ENCODE results near the gene SNIP1.
"Not testable (repeated sequence)": the region's sequence is repeated elsewhere in the genome, so short reads cannot be mapped to it uniquely, and the experiment has no call there.

SNIP1 gene, protein sequence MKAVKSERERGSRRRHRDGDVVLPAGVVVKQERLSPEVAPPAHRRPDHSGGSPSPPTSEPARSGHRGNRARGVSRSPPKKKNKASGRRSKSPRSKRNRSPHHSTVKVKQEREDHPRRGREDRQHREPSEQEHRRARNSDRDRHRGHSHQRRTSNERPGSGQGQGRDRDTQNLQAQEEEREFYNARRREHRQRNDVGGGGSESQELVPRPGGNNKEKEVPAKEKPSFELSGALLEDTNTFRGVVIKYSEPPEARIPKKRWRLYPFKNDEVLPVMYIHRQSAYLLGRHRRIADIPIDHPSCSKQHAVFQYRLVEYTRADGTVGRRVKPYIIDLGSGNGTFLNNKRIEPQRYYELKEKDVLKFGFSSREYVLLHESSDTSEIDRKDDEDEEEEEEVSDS

DNA sequence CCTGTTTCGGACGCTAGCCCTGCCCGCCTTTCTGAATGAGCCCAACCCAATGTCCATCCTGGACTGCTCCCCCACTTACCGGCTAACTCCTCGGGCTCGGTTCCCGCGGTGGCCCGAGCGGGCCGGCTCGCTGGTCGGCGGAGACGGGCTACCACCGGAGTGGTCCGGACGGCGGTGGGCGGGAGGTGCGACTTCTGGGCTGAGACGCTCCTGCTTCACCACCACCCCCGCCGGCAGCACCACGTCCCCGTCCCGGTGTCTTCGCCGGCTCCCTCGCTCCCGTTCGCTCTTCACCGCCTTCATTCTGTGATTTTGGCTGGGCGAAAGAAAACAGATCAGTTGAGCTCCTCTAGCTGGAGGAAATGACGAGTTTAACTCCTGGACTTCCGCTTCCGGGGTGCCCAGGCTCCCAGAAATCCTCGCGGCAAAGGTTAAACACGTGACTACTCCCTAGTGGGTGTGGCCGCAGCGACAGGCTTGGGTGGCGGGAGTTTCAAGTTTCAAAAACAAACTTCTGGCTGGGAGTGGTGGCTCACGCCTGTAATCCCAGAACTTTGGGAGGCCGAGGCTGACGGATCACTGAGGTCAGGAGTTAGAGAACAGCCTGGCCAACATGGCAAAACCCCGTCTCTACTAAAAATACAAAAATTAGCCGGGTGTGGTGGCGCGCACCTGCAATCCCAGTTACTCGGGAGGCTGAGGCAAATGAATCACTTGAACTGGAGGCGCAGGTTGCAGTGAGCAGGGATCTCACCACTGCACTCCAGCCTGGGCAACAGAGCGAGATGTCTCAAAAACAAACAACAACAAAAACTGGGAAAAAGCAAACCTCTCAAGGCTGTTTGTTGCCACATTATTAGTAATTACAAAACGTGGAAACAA lies at the start of gene SNIP1:
TSS of gene SNIP1 (minus strand) at position 367 of the 882 bp plus-strand sequence. CDS start at position 303, 64 bp downstream.
- peak; percentile 94 for DNase-seq

DNA sequence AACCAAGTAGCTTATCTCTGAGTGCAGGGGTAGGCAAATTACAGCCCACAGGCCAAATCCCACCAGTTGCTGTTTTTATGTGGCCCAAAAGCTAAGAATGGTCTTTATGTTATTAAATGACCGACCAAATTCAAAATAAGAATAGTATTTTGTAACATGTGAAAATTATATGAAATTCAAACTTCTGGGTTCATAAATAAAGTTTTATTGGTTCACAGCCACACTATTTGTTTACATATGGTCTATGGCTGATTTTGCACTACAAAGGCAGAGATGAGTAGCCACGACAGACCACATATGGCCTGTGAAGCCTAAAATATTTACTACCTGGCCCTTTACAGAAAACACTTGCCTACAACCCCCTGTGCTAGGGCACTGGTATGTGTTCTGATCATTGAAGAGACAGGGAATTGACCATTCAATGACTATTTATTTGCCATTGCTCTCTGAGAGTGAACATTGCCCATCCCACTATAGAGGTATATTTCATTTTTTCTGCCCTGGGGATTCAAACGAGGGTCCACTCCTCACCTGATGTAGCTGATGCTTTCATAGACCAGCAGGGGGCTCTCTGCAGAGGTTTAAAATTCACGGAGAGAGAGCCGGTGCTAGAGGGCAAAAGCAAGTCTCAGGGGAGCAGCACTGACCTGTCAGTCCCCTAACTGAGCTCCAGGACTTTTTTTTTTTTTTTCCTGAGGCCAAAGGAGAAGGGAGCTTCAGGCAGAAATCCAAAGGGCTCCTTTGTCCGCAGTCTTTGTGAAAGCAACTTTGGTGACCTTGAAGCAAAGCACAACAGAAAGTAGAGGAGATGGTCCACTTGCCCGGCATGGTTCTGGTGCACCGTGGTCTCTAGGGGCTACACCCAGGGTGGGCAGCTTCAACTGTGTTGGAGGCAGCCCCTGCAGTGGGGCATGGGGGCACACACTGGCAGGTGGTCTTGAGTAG lies 48.9 kb upstream of the SNIP1 start:
- DNase-seq: peak; percentile 48

DNA sequence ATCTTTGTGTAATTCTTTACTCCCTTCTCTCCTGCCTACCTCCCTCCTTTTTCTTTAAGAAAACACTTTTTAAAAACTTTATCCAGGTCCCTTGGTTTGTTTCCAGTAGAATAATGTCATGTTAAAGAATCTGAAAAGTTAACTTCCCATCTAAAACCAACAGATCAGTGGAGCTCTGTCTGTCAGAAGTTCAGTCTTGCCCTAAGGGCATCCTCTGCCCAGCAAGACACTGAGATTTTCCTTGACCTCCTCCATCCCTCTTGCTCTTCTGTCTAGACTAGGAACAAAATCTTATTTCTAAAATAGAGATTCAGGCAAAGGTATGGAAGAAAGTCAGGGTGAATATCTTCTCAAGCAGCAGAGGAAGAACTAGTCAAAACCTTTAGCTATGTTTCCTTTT lies 47.3 kb upstream of the SNIP1 start:
- DNase-seq: no peak

DNA sequence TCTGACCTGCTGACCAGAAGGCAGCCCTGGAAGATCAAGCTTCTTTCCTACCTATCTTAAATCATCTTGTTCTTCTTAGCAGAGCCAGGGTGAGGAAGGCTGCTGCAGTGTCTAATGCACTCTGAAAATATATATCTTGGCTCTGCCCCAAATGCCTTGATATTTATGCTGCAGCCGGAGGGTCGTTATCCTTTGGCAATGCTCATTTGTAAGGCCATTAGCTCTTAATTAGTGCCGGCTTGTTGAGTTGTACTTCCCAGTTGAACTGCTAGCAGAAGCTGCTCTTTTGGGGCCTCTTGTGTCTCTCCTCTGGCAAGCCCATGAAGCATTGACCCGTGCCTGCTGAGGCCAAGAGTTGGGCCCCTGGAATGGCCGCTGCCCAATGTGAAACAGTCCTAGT lies 45.8 kb upstream of the SNIP1 start:
- DNase-seq: no peak

DNA sequence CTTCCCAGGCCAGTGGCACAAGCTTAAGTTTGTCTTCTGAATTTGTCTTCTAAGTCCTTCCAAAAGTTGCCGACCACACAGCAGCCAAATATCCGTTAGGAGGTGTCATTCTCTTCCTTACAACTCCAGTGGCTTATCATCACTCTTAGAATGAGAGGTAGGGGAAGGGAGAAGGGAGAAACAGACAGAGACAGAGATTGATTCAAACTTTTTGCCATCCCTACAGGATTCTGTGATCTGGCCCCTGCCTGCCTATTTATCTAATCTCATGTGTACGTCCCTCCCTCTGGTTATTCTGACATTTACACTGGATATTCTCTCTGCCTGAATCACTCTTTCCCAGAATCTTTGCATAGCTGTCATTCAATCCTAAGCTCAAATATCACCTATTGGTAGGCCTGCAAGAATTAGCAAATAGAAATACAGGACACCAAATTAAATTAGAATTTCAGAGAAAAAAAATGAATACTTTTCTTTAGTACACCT lies 42.1 kb upstream of the SNIP1 start:
- no peak for DNase-seq

DNA sequence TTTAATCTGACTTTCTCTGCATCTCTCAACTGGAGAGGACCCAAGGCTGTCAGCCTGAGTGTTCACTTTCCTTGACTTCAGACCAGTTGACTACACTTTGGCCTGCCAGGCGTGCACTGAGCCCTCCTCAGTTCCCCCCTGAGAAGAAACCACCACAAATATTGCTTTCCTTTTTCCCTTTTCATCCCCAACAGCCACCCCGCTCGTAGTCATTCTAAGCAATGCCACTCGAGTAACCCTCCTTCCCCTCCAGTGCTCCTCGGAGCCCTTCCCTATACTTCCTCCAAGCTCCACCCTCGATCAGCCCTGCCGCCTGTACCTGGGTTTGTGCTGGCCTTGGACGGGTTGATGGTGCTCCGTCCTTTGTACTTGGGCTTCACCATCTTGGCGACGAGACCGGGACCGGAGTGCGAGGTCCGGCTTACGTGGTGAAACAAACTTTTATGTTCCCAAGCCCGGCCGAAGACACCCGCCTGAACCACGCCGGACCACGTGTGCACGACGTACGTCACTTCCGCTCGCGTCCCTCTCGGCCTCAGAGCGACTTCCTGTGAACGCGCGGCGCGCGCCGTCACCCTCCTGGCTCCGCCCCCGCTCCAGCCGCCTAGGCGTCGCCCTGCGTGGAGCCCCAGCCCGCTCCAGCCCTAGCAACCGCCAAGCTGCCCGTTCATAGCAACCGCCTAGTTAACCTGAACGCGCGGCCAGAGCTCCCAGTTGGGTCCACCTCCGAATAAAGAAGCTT lies 41.5 kb upstream of the SNIP1 start, which contains the start of gene GNL2:
TSS of gene GNL2 (minus strand) at position 498 of the 742 bp plus-strand sequence. CDS start at position 383, 115 bp downstream.
- DNase-seq: peak; percentile 98

DNA sequence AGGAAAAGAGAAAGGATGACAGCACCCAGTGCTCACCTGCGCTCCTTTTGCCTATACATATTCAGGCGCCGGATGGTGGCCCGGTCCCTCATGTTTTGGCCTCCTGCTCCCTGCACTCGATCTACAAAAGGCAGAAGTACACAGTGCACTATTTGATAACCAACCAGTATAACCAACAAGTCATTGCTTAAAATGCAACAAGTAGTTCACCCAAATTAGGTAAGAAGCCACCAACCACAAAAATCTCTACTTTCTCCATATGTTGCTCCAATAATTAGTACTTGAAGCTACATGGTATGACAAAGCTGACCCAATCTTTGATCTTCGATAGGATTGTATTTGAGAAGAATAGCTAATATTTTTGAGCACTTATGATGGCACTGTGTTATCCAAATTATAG lies 39.6 kb upstream of the SNIP1 start:
- no peak for DNase-seq

DNA sequence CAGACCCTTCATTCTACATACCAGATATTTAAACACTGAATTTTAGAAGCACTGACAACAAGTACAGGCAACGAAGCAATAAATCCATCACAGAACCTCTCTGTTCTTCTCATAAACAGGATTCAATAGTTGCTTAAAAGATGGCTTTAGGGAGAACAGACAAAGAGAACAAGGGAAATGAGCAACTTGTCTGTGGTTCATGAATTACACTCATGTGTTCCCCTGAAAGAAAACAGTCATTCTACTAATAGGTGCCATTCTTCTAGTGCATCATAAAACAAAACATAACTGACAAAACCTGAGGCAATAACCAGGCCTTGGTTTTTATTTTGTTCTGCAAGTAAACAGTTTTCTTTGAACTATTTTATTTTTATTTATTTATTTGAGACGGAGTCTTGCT lies 34.8 kb upstream of the SNIP1 start:
- peak; percentile 23 for DNase-seq

DNA sequence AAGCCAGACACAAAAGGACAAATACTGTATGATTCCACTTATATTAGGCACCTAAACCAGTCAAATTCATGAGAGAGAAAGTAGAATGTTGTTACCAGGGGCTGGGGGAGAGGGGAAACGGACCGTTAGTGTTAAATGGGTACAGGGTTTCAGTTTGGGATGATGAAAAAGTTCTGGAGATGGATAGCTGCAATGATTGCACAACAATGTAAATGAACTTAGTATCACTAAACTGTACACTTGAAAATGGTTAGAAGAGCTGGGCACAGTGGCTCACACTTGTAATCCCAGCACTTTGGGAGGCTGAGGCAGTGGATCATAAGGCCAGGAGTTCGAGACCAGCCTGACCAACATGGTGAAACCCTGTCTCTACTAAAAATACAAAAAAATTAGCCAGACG lies 30.5 kb upstream of the SNIP1 start:
- DNase-seq: not testable (repeated sequence)

DNA sequence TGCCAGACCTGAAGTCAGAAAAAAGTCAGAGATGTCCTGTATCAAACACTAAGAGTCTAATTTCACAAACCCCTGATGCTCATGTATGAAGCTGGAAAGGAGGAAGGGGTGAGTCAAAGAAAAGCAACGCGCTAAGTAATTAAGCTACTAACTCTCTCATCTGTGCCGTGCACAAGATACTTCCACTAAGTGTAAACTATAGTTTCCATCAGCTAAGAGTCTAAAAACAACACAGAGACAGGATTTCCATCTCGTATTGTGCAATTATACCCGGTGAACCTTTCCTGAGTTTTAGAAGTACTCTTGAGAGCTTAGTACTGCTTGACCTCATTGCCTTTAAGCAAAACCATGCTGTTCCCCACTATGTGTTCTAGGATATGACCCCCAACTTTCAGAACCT lies 21.6 kb upstream of the SNIP1 start:
- DNase-seq: peak; percentile 57

DNA sequence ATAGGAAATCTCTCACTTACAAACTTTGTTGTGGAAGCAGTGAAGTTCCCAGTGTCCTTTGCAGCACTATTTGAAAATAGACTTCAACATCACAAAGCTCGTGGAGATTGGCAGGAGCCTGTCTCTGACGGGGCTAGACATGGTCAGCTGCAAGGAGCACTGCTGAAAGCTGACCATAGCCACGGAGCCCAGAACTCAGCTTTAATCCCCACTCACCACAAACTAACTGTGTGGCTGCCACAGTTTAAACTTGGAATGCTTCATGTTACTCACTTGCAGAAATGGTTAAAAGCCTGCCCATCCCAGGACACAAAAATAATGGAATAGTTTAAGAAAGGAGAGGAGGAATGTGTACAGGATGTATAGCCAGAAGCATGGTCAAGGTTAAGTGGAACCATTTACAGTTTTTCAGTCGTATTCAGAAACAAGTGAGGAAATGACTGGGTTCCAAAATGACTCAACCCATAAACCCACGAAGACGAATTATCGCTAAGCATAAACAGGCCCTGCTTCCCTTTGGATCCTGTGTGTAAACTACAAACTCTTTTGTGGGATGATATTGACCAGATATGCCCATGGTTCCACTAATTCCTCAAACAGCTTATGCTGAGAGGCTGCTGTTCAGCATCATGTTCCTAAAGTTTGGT lies 20.9 kb upstream of the SNIP1 start:
- DNase-seq: peak; percentile 83

DNA sequence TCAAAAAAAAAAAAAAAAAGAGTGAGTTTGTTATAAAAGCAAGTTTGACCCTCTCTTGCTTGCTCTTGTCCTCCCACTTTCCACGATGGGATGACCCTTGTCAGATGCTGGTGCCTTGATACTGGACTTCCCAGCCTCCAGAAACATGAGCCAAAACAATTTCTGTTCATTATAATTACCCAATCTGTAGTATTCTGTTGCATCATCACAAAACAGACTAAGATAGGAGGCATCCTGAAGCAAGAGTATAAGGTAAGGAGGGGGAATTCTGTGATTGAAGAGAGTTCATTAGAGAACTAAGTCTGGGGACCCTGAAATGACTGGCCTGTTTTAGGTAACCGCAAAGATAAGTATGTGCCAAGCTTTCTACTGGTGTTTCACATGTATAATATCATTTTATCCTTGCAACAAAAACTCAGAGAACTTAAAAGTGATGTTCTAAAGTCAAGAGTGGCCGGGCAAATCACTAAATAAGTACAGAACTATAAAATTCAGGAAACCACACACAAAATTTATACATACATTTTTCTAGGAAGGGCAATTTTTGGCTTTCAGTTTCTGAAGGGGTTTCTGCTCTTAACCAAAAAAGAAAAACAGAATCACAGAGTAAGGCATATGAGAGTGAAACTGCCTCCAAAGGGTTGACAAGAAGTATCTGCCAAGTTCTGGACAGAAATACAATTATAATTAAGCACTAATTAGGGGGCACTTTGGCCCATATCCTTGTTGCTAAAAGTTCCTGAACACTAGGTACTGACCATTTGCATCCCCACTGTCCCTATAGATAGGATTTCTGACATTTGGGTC lies 16.6 kb upstream of the SNIP1 start:
- DNase-seq: peak; percentile 55

DNA sequence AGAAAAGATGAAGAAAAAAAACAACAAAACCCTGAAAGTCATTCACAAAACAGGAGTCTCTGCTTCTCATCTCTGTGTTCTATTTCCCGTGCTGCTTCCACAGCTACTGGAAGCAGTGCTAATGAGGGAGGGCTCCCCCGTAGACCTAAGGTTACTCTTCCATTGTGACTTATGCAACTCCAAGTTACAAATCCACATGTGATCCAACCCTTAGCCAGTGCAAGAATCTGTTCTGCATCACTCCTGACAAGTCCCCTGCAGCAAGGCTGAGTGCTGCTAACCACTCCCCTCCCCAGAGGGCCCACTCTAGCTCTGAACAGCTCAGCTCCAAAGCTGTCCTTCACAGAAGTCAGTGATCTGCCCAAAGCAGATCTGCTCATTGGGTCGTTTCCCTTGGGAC lies 12.9 kb upstream of the SNIP1 start:
- no peak for DNase-seq

DNA sequence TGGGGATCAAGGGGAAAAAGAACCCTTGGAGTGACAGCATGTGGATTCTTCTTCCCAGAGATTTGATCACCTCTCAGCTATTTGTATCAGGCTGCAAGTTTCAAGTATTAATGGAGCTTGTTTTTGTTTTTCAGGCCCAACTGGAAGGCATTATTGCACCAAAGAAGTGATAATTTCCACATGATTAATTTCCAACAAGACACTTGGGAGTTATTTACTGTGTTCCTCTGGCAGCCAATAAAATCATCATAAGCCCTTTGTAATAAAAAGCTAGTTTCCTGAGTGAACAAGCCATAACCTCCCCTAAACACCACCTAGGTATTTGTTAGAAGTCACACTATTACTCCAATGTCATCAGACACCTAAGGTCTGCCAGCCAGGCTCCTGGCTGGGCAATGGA lies 10.8 kb upstream of the SNIP1 start:
- no peak for DNase-seq

DNA sequence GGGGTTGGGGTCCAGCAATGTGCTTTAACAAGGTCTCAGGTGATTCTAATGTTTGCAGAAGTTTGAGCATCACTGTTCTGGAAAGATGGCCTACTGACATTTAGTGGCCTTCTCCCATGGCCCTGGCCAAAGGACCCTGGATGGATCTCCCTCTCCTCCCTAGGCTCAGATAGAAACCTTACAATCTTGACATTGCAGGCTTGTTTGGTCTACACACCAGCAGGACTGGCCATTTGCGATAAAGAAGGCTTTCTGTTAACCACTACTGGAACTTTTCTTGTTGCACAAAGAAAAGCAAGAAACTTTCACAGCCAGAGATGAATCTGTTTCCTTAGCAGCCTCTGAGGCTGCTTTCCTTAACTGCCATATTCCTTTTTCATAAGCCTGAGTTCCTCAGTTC lies 8.9 kb upstream of the SNIP1 start:
- no peak for DNase-seq

DNA sequence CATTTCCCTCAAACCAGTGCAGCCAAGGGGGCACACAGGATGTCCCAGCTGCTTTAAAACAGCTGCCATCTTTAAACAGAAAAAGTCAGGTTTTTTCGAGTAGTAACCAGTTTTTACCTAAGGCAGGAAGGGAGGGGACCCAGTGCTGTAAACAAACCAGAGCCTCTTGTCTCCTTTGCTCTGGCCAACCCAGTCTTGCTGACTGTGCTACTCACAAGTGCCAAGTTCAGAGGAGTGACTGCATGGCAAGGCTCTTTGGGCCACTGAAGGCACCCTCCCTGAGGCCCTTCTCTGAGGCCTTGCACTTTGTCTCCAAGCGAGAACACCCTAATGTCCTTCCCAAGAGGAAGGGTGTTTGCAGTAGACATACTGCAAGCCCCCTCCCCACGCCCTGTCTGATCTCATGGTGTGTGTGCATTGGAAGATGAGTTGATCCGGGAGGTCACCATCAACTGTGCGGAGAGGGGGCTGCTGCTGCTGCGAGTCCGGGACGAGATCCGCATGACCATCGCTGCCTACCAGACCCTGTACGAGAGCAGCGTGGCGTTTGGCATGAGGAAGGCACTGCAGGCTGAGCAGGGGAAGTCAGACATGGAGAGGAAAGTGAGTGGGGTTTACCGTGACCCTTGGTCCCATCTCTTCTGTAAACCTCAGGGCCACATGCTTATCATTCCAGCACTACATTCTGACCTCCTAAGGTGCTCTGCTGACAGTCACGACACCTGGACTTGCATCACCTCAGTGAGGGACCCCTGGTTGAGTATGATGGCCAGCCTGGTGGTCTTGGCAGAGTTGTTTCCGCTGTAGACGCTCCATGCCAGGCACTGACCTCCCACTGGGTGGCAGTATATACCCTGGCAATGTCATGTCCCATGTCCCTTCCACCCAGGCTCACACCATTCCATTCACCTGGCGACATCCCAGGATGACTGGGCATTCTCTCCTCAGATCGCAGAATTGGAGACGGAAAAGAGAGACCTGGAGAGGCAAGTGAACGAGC lies 7.3 kb upstream of the SNIP1 start:
- peak; percentile 55 for DNase-seq

DNA sequence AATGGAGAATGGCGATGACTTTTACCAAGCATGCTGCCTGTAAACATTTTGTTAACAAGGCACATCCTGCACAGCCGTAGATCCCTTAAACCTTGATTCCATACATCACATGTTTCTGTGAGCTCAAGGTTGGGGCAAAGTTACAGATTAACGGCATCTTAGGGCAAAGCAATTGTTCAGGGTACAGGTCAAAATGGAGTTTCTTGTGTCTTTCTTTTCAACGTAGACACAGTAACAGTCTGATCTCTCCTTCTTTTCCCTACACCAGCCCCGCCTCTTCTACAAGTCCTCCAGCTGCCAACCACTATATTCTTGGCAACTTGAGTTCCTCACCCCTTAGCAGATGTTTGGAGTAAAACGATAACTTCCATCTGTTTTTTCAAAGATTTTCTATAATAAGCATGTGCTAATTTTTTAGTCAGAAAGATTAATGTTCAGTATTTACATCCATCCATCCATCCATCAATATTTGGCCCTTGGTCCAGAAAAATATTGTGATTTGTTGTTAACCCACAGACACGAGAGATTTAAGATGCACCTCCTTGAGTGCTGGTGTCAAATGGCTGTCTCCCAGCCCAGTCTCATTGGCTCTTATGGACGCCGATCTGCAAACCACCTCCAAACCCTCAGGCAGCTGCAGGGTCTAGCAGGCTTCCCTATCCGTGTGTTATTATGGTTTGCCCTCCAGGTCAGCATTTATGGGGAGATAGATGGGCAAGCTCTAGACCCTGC lies 6.5 kb upstream of the SNIP1 start:
- no peak for DNase-seq

DNA sequence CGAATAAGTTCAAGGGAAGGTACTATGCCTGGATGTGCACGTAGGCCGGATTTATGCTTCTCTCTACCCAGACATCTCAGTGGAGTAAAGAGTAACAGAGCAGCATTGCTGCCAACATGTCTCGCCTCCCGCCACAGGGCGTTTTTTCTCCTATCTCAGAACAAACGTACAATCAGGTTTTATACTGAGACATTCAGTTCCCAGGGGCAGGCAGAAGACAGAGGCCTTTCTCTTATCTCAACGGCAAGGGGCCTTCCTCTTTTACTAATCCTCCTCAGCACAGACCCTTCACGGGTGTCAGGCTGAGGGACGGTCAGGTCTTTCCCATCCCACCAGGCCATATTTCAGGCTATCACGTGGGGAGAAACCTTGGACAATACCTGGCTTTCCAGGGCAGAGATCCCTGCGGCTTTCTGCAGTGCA lies 5.9 kb upstream of the SNIP1 start:
- not testable (repeated sequence) for DNase-seq

All from activated CD4-positive, alpha-beta T cell treated with anti-CD3 and anti-CD28 coated beads, Interleukin-10, Interleukin-2, amounts not matched to agents 100 ng/mL and 50 ng/mL, durations not matched to agents 16 hours and 8 hours (primary cell).